ENCODE results near the gene PBRM1. TPM values are rescaled to one million over a fixed set of nuclear protein-coding genes. Genes with fewer than 3 reads are reported as not detected.

Gene PBRM1
- total RNA-seq, 1 experiment from 2014 or later = 74.2 TPM

GRCh38 chr3:52615166-52615565, 70.5 kb downstream of the PBRM1 start:
- no peak for TF ChIP-seq CTCF (conservative IDR thresholded peaks at IDR 0.05)
- peaks cover 12 to 60% (median 52%) of the 10 kb centered on the region in 3 experiments; a peak in 6 of 7 replicates for H3K36me3 Mint-ChIP-seq (ENCODE audit: insufficient read depth in 1 of 3, low read depth in 3 of 3)

More at GRCh38 chr3:52615166-52615565, 70.5 kb downstream of the PBRM1 start:
- Histone ChIP-seq H4K20me1 (ENCODE audit: control insufficient read depth, insufficient read depth, insufficient read length) (no peaks in the 10 kb centered on the region), H3K9me3 (ENCODE audit: control insufficient read depth, low read depth, low read length) (no peaks in the 10 kb centered on the region), H4K8ac (replicated peaks; ENCODE audit: insufficient read length, low read depth, low read length) (no peak overlapping the region), H3T11ph (ENCODE audit: low read length) (no peak overlapping the region), H2BK20ac (ENCODE audit: low read depth, low read length, poor library complexity, severe bottlenecking) (no peak overlapping the region), H3K4me2 (ENCODE audit: insufficient read depth, insufficient read length, low read length) (no peak overlapping the region), H3K23ac (ENCODE audit: insufficient read length, low read depth, low read length) (no peak overlapping the region), H2AFZ (ENCODE audit: low read length) (no peak overlapping the region), H3K27ac (ENCODE audit: insufficient read length, low read depth, low read length) (no peak overlapping the region), H3K56ac (ENCODE audit: insufficient read length, low read depth, low read length) (no peak overlapping the region), H2BK15ac (ENCODE audit: low read depth, low read length) (no peak overlapping the region), H2AK5ac (ENCODE audit: insufficient read length, low read length) (no peak overlapping the region), H3K14ac (ENCODE audit: insufficient read depth, low read length) (no peak overlapping the region), H2BK5ac (ENCODE audit: insufficient read length, low read length) (no peak overlapping the region), H3K9ac (ENCODE audit: extremely low read depth, insufficient read length, low read length) (no peak overlapping the region), H2BK12ac (ENCODE audit: insufficient read length, low read depth, low read length) (no peak overlapping the region), H3K23me2 (ENCODE audit: insufficient read length, low read depth, low read length, poor library complexity, severe bottlenecking) (no peaks in the 10 kb centered on the region), H4K5ac (ENCODE audit: insufficient read length, low read depth, low read length) (no peak overlapping the region), H3K27me3 (ENCODE audit: insufficient read depth, low read length) (no peaks in the 10 kb centered on the region), H3K4me1 (ENCODE audit: insufficient read depth, low read length) (no peaks in the 10 kb centered on the region), H3K79me2 (ENCODE audit: insufficient read depth, low read length) (no peaks in the 10 kb centered on the region), H3K18ac (ENCODE audit: insufficient read length, low read depth, low read length) (no peak overlapping the region), H3K79me1 (ENCODE audit: insufficient read depth, low read depth, low read length, poor library complexity, severe bottlenecking) (no peaks in the 10 kb centered on the region), H4K91ac (ENCODE audit: insufficient read length, low read depth, low read length) (no peak overlapping the region), H2BK120ac (ENCODE audit: low read depth, low read length, poor library complexity, severe bottlenecking) (no peak overlapping the region), H3K4ac (ENCODE audit: low read depth, low read length) (no peak overlapping the region)
- Mint-ChIP-seq H3K9me3 (no peaks in the 10 kb centered on the region), H3K27me3 (ENCODE audit: low read depth) (no peaks in the 10 kb centered on the region), H3K4me1 (no peaks in the 10 kb centered on the region), H3K27ac (no peak overlapping the region), H3K4me3 (no peak overlapping the region)
- DNase-seq = no peak

Measured in H9 (cell line).